Stimulated activated CD4-positive, alpha-beta T cell treated with anti-CD3 and anti-CD28 coated beads, Interleukin-4, amount 100 ng/mL, for 4 hours (primary cell): ENCODE results near the gene STRADA.

Source experiments
- DNase-seq, 2 experiments: peaks; one replicate each; pipeline ENCODE4 v3.0.0-alpha.2; 2020

The STRADA gene

DNA sequence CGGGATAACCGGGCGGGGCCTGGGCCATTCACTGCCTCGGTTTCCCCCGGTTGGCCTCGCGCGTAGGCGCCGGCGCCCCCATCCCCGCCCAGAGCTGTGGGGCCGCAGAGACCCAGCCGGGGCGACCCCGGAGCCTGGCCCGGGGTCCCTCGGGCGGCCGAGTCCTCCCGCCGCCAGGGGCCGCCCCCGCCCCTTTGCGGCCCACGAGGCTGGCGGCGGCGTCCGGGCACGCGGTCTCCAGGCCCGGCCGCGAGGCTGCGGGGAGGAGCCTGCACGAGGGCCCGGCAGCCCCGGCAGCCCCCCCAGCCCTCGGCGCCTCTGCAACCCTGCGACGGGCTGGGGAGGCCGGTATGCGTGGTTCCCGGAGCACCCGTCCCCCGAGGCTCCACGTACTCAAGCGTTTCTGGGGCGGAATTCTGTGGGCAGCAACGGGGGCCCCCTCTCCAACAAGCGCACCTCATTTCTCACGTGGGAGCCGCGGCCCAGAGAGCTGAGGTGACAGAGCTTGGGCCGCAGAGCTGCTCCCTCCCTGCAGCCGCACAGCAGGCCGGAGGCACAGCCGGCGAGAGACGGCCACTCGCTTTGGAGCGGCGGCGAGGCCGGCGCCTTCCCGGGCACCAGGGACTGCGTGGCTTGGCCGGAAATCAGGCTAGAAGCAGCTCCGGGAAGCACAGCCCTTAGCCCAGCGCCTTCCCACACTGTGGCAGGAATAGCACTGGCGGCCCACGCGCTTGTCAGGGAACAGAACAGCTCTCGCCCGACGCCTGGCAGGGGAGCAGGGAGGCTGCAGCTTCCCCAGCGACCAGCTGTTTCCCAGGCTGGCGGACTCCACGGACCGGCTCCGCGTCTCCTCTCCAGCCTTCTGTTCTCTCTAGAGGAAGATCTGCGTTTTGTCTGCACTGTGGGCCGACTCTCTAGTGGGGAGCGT, 40.8 kb downstream of the STRADA start:
- peak; percentile 48 to 49 for DNase-seq

DNA sequence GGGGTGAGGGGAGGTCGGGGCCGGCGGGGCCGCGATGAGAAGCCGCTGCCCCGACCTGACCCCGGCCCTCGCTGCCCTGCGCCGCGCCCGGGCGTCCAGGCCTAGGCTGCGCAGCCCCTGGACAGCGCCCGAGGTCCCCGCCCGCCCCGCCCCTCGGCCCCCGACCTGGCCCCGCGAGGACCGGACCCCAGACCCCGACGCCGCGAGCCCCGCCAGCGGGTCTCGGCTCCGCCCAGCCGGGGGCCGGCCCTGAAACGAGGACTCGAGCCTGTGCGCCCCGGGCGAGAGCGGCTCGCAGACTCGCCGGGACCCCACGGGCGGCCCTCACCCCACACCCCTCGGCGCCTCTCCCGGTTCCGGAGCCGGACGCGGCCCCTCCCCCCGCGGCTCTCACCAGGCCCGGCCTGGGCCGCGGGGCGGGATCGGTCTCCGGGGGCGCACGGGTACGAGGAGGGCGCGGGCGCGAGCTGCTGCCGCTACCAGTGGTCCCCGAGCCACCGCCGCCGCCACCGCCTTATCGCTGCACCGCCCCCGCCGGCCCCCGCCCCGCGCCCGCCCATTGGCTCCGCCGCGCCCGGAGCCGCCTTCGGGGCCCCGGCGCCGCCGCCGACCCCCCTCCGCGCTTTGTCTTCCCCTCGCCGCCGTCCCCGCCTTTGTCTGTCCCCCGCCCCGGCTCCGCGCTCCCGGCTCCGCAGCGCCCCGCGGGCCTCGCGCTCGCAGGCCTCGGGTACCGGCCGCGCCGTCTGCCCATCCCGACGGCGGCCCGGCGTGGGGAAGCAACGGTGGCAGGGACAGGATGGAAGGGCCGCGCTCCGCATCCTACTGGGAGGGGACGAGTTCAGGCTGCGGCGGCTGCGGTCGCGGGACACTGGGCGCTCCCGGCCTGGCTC, 41.7 kb downstream of the STRADA start, which contains the start of gene LIMD2:
TSS of gene LIMD2 (minus strand) at position 488 of the 890 bp plus-strand sequence. CDS start 827 bp downstream, outside the sequence.
- DNase-seq = peak; percentile 81 to 85

GRCh38 chr17:63698886-63699637, 42.5 kb downstream of the STRADA start:
- DNase-seq = peak; percentile 68 to 80

DNA sequence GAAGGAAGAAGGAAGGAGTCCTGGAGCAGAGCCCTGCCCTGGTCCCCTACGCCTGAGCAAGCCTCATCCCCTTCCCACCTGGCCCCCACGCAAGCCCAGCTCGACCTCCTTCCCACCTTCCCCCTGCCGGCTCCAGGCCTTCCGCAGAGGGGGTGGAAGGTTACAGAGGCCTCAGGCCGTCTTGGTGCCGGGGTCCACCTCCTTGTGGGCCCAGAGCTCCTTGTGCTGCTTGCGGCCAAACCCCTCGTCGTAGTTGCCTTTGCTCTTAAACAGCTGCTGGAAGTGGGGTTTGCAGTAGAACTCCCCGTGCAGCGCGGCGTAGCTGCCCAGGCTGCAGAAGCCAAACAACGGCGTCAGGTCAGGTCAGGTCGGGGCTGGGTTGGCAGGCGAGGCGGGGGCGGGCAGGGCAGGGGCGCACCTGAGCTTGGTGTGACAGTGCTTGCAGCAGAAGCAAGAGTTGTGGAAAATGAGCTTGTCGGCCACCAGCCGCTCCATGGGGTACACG, 43.2 kb downstream of the STRADA start:
- peak in 1 of 2 experiments; percentile 31 for DNase-seq

DNA sequence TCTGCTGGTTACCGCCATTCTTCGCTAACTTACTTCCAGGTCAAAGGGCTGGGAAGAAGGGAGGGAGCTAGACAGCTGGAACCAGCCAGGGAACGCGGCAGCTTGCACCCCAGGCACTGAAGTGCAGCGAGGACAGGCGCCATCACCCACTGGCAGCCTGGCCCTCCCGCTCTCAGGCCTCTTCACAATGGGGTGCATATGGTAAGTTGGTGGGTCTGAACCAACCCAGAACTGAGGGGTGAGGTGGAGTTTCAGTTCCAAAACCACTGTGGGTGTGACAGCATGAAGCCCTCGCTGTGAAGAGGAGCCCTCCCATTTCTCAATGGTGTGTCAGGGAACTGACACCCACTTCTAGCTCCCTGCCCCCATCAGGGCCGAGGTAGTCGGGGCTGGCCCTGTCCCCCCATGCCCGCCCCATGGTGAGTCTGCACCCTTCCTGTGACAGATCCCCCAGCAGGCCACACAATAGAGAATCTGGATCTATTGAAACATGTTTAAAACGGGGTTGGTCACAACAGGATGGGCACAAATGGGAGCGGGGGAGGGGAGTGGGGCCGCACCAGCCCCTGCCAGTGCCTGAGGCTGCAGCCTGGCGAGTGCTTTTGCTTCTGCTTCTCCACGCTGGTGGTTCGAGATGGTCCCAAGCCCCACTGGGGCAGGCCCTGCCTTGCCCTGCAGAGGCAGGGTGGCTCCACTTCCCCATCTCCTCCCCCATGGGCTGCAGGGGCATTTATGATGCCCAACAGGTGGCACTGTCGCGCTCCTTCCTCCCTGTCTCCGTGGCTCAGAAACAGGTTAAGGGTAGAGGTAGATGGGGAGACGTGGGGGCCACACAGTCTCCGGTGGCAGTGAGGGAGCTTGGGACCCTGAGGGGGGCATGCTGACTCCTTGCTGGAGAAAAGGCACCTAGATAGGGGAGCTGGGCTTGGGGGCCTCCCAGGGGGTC, 44.0 kb downstream of the STRADA start:
- peak; percentile 66 to 71 for DNase-seq

- peak in 1 of 2 experiments; percentile 27 for DNase-seq
Measured at GRCh38 chr17:63696381-63696961, 45.1 kb downstream of the STRADA start.

- DNase-seq = no peak
Measured at GRCh38 chr17:63695889-63696288, 45.7 kb downstream of the STRADA start.

- DNase-seq = no peak
Measured at GRCh38 chr17:63694950-63695773, 46.4 kb downstream of the STRADA start.

DNA sequence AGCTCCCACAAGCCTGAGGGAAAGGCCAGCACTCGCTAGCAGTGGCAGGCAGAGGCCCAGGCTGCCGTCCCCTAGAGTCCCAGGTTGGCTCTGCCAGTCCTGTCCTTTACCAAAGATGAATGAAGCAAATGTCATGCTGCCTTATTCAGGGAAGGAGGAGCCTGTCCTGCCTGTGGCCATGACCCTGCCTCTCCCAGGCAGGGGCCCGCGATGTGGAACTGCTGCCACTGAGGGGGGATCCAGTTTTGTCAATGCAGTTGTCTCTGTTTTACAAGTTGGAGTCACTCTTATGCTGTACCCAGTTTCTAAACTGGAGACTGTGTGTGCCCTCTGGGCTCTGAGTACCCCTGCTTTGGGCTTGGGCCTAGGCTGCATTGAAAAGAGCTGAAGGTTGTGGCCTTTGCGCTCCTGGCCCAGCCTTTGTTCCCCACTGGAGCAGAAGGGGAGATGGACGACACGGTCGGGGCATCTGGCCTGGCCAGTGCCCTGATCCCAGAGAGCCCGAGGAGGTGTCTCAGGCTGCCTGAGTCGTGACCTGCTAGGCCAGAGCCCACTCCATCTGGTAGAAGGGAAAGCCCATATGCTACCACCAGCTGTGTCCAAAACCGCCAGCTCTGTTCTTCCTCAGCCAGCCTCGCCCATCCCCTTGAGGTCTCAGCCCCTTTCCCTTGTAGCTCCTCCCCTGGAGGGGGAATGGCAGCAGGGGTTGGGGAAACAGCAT, 47.2 kb downstream of the STRADA start:
- DNase-seq = no peak

GRCh38 chr17:63693411-63694113, 48.0 kb downstream of the STRADA start:
- DNase-seq = no peak

GRCh38 chr17:63692195-63692816, 49.3 kb downstream of the STRADA start:
- no peak for DNase-seq

GRCh38 chr17:63689479-63689878, 52.1 kb downstream of the STRADA start:
- no peak for DNase-seq

DNA sequence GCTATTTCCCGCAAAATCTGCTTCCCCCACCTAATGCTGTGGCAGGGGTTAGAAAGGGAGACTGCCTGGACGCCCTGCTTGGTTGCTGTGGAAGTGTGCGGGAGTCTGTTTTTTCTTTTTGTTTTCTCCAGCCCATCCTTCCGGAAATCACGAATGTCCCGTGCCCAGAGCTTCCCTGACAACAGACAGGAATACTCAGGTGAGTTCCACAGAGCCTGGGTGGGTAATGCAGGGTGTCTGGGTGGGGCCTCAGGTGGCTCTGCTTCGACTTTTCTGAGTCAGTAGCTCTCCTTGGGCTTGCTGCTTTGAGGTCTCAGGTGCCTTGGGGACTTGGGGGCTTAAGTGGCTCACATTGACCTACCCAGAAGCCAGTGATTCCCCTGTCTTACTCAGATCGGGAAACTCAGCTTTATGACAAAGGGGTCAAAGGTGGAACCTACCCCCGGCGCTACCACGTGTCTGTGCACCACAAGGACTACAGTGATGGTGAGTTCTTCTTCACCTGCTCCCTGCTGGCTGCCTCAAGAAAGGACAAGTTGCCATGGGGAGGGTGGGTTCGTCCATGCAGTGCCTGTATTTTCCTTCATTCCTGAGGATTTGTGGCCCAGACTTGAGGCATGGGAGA, 53.1 kb downstream of the STRADA start:
- DNase-seq = no peak

GRCh38 chr17:63686138-63686685, 55.4 kb downstream of the STRADA start:
- DNase-seq = no peak

- no peak for DNase-seq
Measured at GRCh38 chr17:63685578-63685977, 56.0 kb downstream of the STRADA start.

DNA sequence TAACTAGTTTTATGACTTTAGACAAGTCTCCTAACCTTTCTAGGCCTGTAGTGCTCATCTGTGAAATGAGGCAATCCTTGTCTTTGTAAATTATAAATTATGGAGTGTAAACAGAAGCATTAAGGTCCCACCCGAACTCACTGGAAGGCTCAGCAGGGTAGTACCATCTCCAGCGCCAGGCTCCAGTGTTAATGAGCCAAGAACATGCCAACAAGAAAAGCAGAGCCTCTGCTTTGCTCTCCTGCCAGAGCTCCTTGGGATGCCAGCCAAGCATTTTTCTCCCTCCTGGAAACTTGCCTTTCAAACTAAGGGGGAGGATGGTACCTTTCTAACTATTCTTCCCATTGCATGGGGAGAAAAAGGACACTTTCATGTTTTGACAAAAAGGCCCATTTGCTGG, 56.6 kb downstream of the STRADA start:
- DNase-seq = no peak

GRCh38 chr17:63682981-63683380, 58.6 kb downstream of the STRADA start:
- DNase-seq = no peak
